ENCODE measurements around the gene FOXJ2. TPM values are rescaled to one million over a fixed set of nuclear protein-coding genes. Genes with fewer than 3 reads are reported as not detected.
A peak's percentile ranks its signal among the peaks of the same experiment; 100 is the strongest.

The FOXJ2 gene
- total RNA-seq, 6 experiments from 2014 or later, result 4.4 to 5.7 (median 4.8) TPM

- H3K27ac ChIP-seq, result no peak overlapping the region
- H3K9me3 ChIP-seq, result no peaks in the 10 kb centered on the region
- no peaks in the 10 kb centered on the region for H3K27me3 ChIP-seq
- peaks cover 0 to 46% (median 12%) of the 10 kb centered on the region in 4 donors for H3K4me1 ChIP-seq
- no peak for ATAC-seq
- peaks cover 0 to 18% (median 6%) of the 10 kb centered on the region in 4 donors for H3K36me3 ChIP-seq
- DNase-seq, result no peak
- 47% methylated on average over 7 of the region's 8 CpGs for WGBS (ENCODE audit: insufficient coverage, low coverage, low lambda C conversion rate, missing lambda C conversion rate)
- intact Hi-C loops (cut with DNase I), result loop anchor here in 1 of 2 donors (10.0 kb wide), 1 partner anchor 48 kb away; the partner anchor contains the start of gene NECAP1
- TF ChIP-seq POLR2A (IDR thresholded peaks at IDR 0.05), result no peak
- TF ChIP-seq, protein P1, sequence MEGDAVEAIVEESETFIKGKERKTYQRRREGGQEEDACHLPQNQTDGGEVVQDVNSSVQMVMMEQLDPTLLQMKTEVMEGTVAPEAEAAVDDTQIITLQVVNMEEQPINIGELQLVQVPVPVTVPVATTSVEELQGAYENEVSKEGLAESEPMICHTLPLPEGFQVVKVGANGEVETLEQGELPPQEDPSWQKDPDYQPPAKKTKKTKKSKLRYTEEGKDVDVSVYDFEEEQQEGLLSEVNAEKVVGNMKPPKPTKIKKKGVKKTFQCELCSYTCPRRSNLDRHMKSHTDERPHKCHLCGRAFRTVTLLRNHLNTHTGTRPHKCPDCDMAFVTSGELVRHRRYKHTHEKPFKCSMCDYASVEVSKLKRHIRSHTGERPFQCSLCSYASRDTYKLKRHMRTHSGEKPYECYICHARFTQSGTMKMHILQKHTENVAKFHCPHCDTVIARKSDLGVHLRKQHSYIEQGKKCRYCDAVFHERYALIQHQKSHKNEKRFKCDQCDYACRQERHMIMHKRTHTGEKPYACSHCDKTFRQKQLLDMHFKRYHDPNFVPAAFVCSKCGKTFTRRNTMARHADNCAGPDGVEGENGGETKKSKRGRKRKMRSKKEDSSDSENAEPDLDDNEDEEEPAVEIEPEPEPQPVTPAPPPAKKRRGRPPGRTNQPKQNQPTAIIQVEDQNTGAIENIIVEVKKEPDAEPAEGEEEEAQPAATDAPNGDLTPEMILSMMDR (IDR thresholded peaks at IDR 0.05), result no peak
- no peak overlapping the region for H3K4me3 ChIP-seq
Observed at GRCh38 chr12:8036346-8036745, 3.8 kb downstream of the FOXJ2 start.

DNA sequence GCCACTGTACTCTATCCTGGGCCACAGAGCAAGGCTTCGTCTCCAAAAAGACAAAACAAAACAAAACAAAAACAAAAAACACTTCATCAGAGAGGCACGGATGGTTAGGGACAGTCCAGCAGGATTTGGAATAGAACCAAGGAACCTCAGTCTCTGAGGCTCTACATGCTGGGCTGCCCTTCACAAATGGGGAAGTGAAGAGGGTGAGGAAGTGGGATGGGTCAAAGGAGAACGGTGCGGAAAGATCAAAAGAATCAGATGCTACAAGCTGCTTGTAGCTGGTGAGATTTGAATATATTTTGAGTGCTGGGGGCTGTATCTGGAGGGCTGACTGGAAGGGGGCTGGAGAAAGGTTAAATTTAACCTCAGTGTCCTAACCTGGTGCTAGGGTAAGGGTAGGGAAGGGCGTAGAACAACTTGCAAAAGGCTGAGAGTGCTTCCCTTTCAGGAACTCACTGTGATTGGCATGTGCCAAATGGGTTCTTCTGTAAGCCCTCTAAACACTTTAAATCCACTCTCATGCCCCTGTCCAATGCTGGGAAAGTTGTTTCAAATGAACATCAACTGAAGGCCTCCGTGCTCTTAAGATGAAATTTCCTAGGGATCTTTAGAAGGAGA, 4.6 kb downstream of the FOXJ2 start:
- no peak for TF ChIP-seq POLR2A (IDR thresholded peaks at IDR 0.05)
- TF ChIP-seq, protein P1 (IDR thresholded peaks at IDR 0.05), result no peak
- H3K4me3 ChIP-seq, result no peak overlapping the region
- H3K27ac ChIP-seq, result no peak overlapping the region
- ATAC-seq (no peak), DNase-seq (no peak)
- peaks cover 0 to 42% (median 12%) of the 10 kb centered on the region in 4 donors for H3K4me1 ChIP-seq
- peaks cover 0 to 26% (median 9%) of the 10 kb centered on the region in 4 donors for H3K36me3 ChIP-seq
- WGBS (ENCODE audit: insufficient coverage, low coverage, low lambda C conversion rate, missing lambda C conversion rate), result 39% methylated on average over 6 of the region's 6 CpGs
- intact Hi-C loops (cut with DNase I), result loop anchor here in 1 of 2 donors (10.0 kb wide), 1 partner anchor 48 kb away; the partner anchor contains the start of gene NECAP1
- no peaks in the 10 kb centered on the region for H3K9me3 ChIP-seq
- no peaks in the 10 kb centered on the region for H3K27me3 ChIP-seq

GRCh38 chr12:8037947-8038346, 5.4 kb downstream of the FOXJ2 start:
- H3K36me3 ChIP-seq, result peaks cover 0 to 34% (median 12%) of the 10 kb centered on the region in 4 donors
- TF ChIP-seq, protein P1 (IDR thresholded peaks at IDR 0.05), result no peak
- intact Hi-C loops (cut with DNase I), result loop anchor here in 1 of 2 donors (10.0 kb wide), 1 partner anchor 47 kb away; the partner anchor contains the start of gene NECAP1
- DNase-seq (no peak), ATAC-seq (no peak)
- H3K27me3 ChIP-seq, result no peaks in the 10 kb centered on the region
- WGBS (ENCODE audit: insufficient coverage, low coverage, low lambda C conversion rate, missing lambda C conversion rate), result 90% methylated on average over 5 of the region's 6 CpGs
- no peak overlapping the region for H3K4me3 ChIP-seq
- no peaks in the 10 kb centered on the region for H3K9me3 ChIP-seq
- peaks cover 0 to 42% (median 12%) of the 10 kb centered on the region in 4 donors for H3K4me1 ChIP-seq
- H3K27ac ChIP-seq, result no peak overlapping the region

DNA sequence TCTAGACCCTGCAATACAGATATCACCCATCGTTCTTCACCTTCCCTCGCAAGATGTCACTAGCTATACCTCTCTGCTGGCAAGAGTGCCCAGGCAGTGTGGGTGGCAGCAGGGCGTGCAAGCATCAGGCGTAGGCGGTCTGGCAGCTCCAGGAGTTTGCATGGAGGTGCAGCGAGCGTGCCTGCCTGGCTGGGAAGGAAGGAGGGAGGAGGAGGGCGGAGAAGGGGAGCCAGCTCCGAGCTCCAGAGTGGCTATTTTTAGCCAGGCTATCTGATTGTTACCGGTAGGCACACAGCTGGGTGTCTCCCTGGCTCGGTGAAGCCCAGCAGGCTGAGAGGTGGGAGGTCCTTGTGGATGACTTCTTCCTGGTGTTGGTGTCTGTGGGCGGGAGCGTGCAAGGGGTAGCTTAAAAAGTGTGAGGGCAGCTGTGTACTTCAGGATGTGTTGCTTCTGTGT, 6.2 kb downstream of the FOXJ2 start:
- no peak for TF ChIP-seq POLR2A (IDR thresholded peaks at IDR 0.05)
- TF ChIP-seq, protein P1 (IDR thresholded peaks at IDR 0.05), result no peak
- Histone ChIP-seq H3K4me1 (peaks cover 0 to 37% (median 12%) of the 10 kb centered on the region in 4 donors), H3K27me3 (no peaks in the 10 kb centered on the region), H3K36me3 (peaks cover 0 to 40% (median 16%) of the 10 kb centered on the region in 4 donors), H3K9me3 (no peaks in the 10 kb centered on the region), H3K27ac (no peak overlapping the region), H3K4me3 (no peak overlapping the region)
- DNase-seq, result peak in 1 of 3 donors; percentile 57
- peak; percentile 39 to 89 (median 55) for ATAC-seq
- intact Hi-C loops (cut with DNase I), result loop anchor here in 1 of 2 donors (10.0 kb wide), 1 partner anchor 46 kb away; the partner anchor contains the start of gene NECAP1
- WGBS (ENCODE audit: insufficient coverage, low coverage, low lambda C conversion rate, missing lambda C conversion rate), result 33% methylated on average over 10 of the region's 13 CpGs

Data from right lobe of liver (tissue), 6 donors.